Lower leg skin (tissue), 4 donors: ENCODE measurements around the gene PLD1. TPM values are rescaled to one million over a fixed set of nuclear protein-coding genes. Genes with fewer than 3 reads are reported as not detected.

ENCODE experiments used
- DNase-seq, 2 donors: peaks; one replicate each; pipeline ENCODE4 v3.0.0-alpha.2; 2019; ENCODE audit warnings: low spot score in 2 of 2
- H3K4me3 ChIP-seq: fragments of 200-600 bp; sonication (generic); 2 replicates; pipeline ENCODE4 v1.5.1; 2017; ENCODE audit warnings: mild to moderate bottlenecking, low read depth; ENCODE audit not compliant: poor library complexity, severe bottlenecking
- CTCF ChIP-seq, 3 donors: fragments of 450-650 bp; IDR thresholded peaks; one replicate each; pipeline ENCODE4 v1.5.1; 2016; ENCODE audit warnings: antibody characterized with exemption in 3 of 3, mild to moderate bottlenecking in 3 of 3, moderate library complexity in 2 of 3
- POLR2A ChIP-seq, 2 donors: fragments of 450-650 bp; IDR thresholded peaks; one replicate each; pipeline ENCODE4 v1.6.1; 2016 to 2017; ENCODE audit warnings: antibody characterized with exemption in 2 of 2, mild to moderate bottlenecking in 1 of 2, moderate library complexity in 1 of 2
- WGBS, 2 donors: methylation state at CpG; one replicate each; pipeline ENCODE4 v1.1.5; 2018; 5-methylcytosine and 5-hydroxymethylcytosine counted together
- intact Hi-C: fragments of 100-400 bp; cut with DNase I; formaldehyde crosslinking; loops from one replicate; pipeline ENCODE4 v1.15.0; 2023; ENCODE audit warnings: low total_unique reads
- total RNA-seq, 4 donors: library from RNA; depleted of rRNA; stranded (reverse); fragments of >200 nt; gene quantifications; one replicate each; pipeline ENCODE4 v1.1.0, GENCODE V29; 2016

PLD1 gene
- total RNA-seq, 4 donors from 2014 or later, result 26.4 to 55.8 (median 48.7) TPM

GRCh38 chr3:171802590-171802956 lies 7.7 kb downstream of the PLD1 start:
- H3K4me3 ChIP-seq, result no peak overlapping the region
- TF ChIP-seq POLR2A (IDR thresholded peaks at IDR 0.05) (no peak), CTCF (IDR thresholded peaks at IDR 0.05) (no peak)
- intact Hi-C loops, result no loop called here
- 65 to 76% methylated on average over 3 of the region's 3 CpGs for WGBS, 2 donors
- DNase-seq, result no peak

- TF ChIP-seq CTCF (IDR thresholded peaks at IDR 0.05), result no peak
- TF ChIP-seq POLR2A (IDR thresholded peaks at IDR 0.05), result no peak
- intact Hi-C loops, result no loop called here
- no peak for DNase-seq
- 30 to 42% methylated on average over 4 of the region's 4 CpGs for WGBS, 2 donors
- no peak overlapping the region for H3K4me3 ChIP-seq
Measured at GRCh38 chr3:171801738-171802589, 8.3 kb downstream of the PLD1 start.

- intact Hi-C loops, result no loop called here
- whole genome bisulfite sequencing, 2 donors, result 97 to 100% methylated on average over 1 of the region's 1 CpG
- TF ChIP-seq POLR2A (IDR thresholded peaks at IDR 0.05) (no peak), CTCF (IDR thresholded peaks at IDR 0.05) (no peak)
- DNase-seq, result no peak
- H3K4me3 ChIP-seq, result no peak overlapping the region
Measured at GRCh38 chr3:171799501-171799900, 10.8 kb downstream of the PLD1 start.

- no peak overlapping the region for H3K4me3 ChIP-seq
- no peak for DNase-seq
- intact Hi-C loops, result no loop called here
- WGBS, 2 donors, result 67 to 68% methylated on average over 3 of the region's 3 CpGs
- TF ChIP-seq CTCF (IDR thresholded peaks at IDR 0.05) (no peak), POLR2A (IDR thresholded peaks at IDR 0.05) (no peak)
Measured at GRCh38 chr3:171797873-171798272, 12.4 kb downstream of the PLD1 start.

- H3K4me3 ChIP-seq, result no peak overlapping the region
- no peak for TF ChIP-seq CTCF (IDR thresholded peaks at IDR 0.05)
- TF ChIP-seq POLR2A (IDR thresholded peaks at IDR 0.05), result no peak
- intact Hi-C loops, result no loop called here
- no peak for DNase-seq
- WGBS, 2 donors, result 37 to 47% methylated on average over 1 of the region's 1 CpG
Measured at GRCh38 chr3:171797265-171797679, 13.0 kb downstream of the PLD1 start.
